Caco-2 (cell line): ENCODE results near the gene SBNO2. TPM values are rescaled to one million over a fixed set of nuclear protein-coding genes. Genes with fewer than 3 reads are reported as not detected.

Experiments used
- BruUV-seq: library from RNA; stranded (reverse); fragments of 400-500 nt; replicated peaks from 2 replicates; lab custom pipeline; 2021; lab: Mats Ljungman, UMichigan
- CTCF ChIA-PET: fragments of 300-600 bp; sonication (Branson Sonifier 250); formaldehyde crosslinking; loops from one replicate; lab custom pipeline; 2022; ENCODE audit warnings: antibody characterized with exemption; lab: Charles Lee
- POLR2A ChIA-PET: fragments of 300-600 bp; sonication (Branson Sonifier 250); formaldehyde crosslinking; loops from one replicate; lab custom pipeline; 2022; ENCODE audit warnings: antibody characterized with exemption; lab: Charles Lee
- DNase-seq, 2 experiments: peaks; one replicate each; pipeline versions ENCODE4 v3.0.0 to v3.0.0-alpha.2; 2020 to 2022
- H3K27me3 ChIP-seq: replicated peaks from 2 replicates; pipeline ENCODE4 v1.6.0; 2011; ENCODE audit warnings: low read length; ENCODE audit not compliant: control insufficient read depth, insufficient read depth
- H3K36me3 ChIP-seq: 2 replicates; pipeline ENCODE4 v1.5.1; 2011; ENCODE audit warnings: low read length; ENCODE audit not compliant: control insufficient read depth, insufficient read depth
- H3K4me1 ChIP-seq: fragments of 250-450 bp; sonication (Bioruptor Pico); 2 replicates; pipeline ENCODE4 v1.5.1; 2020; ENCODE audit warnings: mild to moderate bottlenecking
- H3K4me3 ChIP-seq: 2 replicates; pipeline ENCODE4 v1.5.1; 2011; ENCODE audit warnings: low read depth, mild to moderate bottlenecking, control low read depth, low read length
- H3K9me3 ChIP-seq: fragments of 250-450 bp; sonication (Bioruptor Pico); 2 replicates; pipeline ENCODE4 v1.5.1; 2020; ENCODE audit warnings: mild to moderate bottlenecking, moderate library complexity
- H3K27ac Mint-ChIP-seq: one replicate; pipeline ENCODE4 v1.8.0; 2022; ENCODE audit warnings: mixed read lengths; ENCODE audit not compliant: unreplicated experiment
- H3K27me3 Mint-ChIP-seq: one replicate; pipeline ENCODE4 v1.8.0; 2022; ENCODE audit warnings: mixed read lengths; ENCODE audit not compliant: insufficient read depth, unreplicated experiment
- H3K36me3 Mint-ChIP-seq: one replicate; pipeline ENCODE4 v1.8.0; 2022; ENCODE audit warnings: mild to moderate bottlenecking, mixed read lengths; ENCODE audit not compliant: insufficient read depth, unreplicated experiment
- H3K4me1 Mint-ChIP-seq: one replicate; pipeline ENCODE4 v1.8.0; 2022; ENCODE audit warnings: low read depth, mixed read lengths; ENCODE audit not compliant: unreplicated experiment
- H3K4me3 Mint-ChIP-seq: one replicate; pipeline ENCODE4 v1.8.0; 2022; ENCODE audit warnings: mild to moderate bottlenecking, moderate library complexity, mixed read lengths; ENCODE audit not compliant: unreplicated experiment
- H3K9me3 Mint-ChIP-seq: one replicate; pipeline ENCODE4 v1.8.0; 2022; ENCODE audit warnings: mixed read lengths; ENCODE audit not compliant: unreplicated experiment
- CTCF ChIP-seq, 2 experiments: fragments of 200-600 bp in 1 of 2; IDR thresholded peaks; 1 replicate in 1 of 2; 2 replicates in 1 of 2; pipeline versions ENCODE4 v1.5.1 to v1.8.0; 2011 to 2022; ENCODE audit warnings: antibody characterized with exemption in 1 of 2, control low read depth in 1 of 2, inconsistent platforms in 1 of 2, low read depth in 1 of 2, low read length in 1 of 2, mild to moderate bottlenecking in 1 of 2, moderate library complexity in 1 of 2; ENCODE audit not compliant: insufficient read depth in 1 of 2, severe bottlenecking in 1 of 2, unreplicated experiment in 1 of 2
- intact Hi-C: fragments of 100-400 bp; cut with micrococcal nuclease; formaldehyde crosslinking; loops from one replicate; pipeline ENCODE4 v1.10.0; 2022; ENCODE audit not compliant: unreplicated experiment
- total RNA-seq: library from RNA; stranded (reverse); gene quantifications from 2 replicates; pipeline ENCODE4 v1.2.3, GENCODE V29; 2022

The SBNO2 gene
- total RNA-seq, 1 experiment from 2014 or later: 41.2 TPM

- Histone ChIP-seq H3K4me3 (no peak overlapping the region), H3K4me1 (peaks cover 4% of the 10 kb centered on the region; the same call in 1 of the 2 replicates), H3K36me3 (peaks cover 3% of the 10 kb centered on the region), H3K27me3 (no peaks in the 10 kb centered on the region), H3K9me3 (no peaks in the 10 kb centered on the region)
- TF ChIP-seq CTCF (IDR thresholded peaks at IDR 0.05; ENCODE audit: insufficient read depth in 1 of 2, low read depth in 1 of 2, low read length in 1 of 2, severe bottlenecking in 1 of 2, unreplicated experiment in 1 of 2): no peak
- no TSS peak for BruUV-seq
- peaks cover 51% of the 10 kb centered on the region for H3K36me3 Mint-ChIP-seq
- no peaks in the 10 kb centered on the region for H3K9me3 Mint-ChIP-seq
- POLR2A ChIA-PET: no interaction called here
- H3K4me1 Mint-ChIP-seq: no peaks in the 10 kb centered on the region
- H3K27me3 Mint-ChIP-seq: no peaks in the 10 kb centered on the region
- intact Hi-C loops: no loop called here
- no peak overlapping the region for H3K27ac Mint-ChIP-seq
- H3K4me3 Mint-ChIP-seq: no peak overlapping the region
- CTCF ChIA-PET: no interaction called here
- DNase-seq: no peak
Measured at GRCh38 chr19:1138121-1138520, 35.9 kb downstream of the SBNO2 start.

DNA sequence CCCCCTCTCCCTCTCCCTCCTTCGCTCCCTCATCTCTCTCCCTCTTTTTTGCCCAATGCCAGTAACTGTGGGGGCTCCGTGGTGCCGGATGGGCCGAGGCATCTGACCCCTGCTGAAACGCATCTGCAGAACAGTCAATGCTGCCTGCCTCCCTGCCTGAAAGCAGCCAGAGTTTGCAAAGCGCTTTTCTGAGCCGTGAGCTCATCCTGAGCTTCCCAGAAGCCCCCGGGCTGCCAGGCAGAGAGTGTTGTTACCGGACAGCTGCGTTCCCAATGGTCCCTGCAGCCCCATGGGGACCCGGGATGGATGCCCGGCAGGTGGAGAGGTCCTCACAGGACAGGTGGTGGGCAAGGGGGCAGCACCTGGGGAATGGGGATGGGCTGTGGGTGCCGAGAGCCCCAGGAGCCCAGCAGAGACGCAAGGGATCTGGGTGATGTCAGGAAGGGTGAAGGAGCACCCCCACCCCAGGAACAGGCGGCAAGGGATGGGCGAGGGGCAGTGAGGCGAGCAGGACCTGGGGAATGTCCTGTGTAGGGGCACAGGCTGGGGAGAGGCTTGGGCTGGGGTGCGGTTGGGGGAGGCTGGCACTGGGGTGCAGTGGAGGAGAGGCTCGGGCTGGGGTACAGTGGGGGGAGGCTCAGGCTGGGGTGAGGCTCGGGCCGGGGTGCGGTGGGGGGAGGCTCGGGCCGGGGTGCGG, 37.3 kb downstream of the SBNO2 start:
- Mint-ChIP-seq H3K4me3 (no peak overlapping the region), H3K4me1 (no peaks in the 10 kb centered on the region), H3K27ac (no peak overlapping the region), H3K36me3 (peaks cover 47% of the 10 kb centered on the region), H3K9me3 (no peaks in the 10 kb centered on the region), H3K27me3 (no peaks in the 10 kb centered on the region)
- ChIA-PET CTCF (no interaction called here), POLR2A (no interaction called here)
- no peaks in the 10 kb centered on the region for H3K27me3 ChIP-seq
- intact Hi-C loops: no loop called here
- DNase-seq: no peak
- no TSS peak for BruUV-seq
- H3K4me3 ChIP-seq: no peak overlapping the region
- no peak for TF ChIP-seq CTCF (IDR thresholded peaks at IDR 0.05; ENCODE audit: insufficient read depth in 1 of 2, low read depth in 1 of 2, low read length in 1 of 2, severe bottlenecking in 1 of 2, unreplicated experiment in 1 of 2)
- no peaks in the 10 kb centered on the region for H3K9me3 ChIP-seq
- H3K36me3 ChIP-seq: no peaks in the 10 kb centered on the region
- peaks cover 6% of the 10 kb centered on the region; the same call in 1 of the 2 replicates for H3K4me1 ChIP-seq

DNA sequence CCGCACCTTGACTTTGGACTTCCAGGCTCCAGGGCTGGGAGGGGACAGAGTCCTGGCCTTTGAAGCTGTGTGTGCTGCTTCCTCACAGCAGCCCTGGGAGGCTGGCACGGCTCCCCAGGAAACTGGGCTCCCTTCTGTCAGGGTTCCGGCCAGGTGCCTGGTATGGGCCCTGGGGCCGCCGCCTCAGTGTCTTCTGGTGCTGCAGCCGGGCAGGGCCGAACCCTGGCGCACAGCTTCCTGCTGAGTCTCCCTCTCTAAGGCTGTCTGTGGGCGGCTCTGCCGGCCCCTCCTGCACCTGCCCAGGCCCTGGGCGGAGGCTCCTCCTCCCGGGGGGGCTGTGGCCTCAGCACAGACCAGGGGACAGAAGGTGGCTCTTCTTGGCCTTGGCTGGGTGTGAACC, 37.9 kb downstream of the SBNO2 start:
- Histone ChIP-seq H3K4me1 (peaks cover 6% of the 10 kb centered on the region; the same call in 1 of the 2 replicates), H3K27me3 (no peaks in the 10 kb centered on the region), H3K36me3 (no peaks in the 10 kb centered on the region), H3K4me3 (no peak overlapping the region), H3K9me3 (no peaks in the 10 kb centered on the region)
- BruUV-seq: no TSS peak
- no peak for TF ChIP-seq CTCF (IDR thresholded peaks at IDR 0.05; ENCODE audit: insufficient read depth in 1 of 2, low read depth in 1 of 2, low read length in 1 of 2, severe bottlenecking in 1 of 2, unreplicated experiment in 1 of 2)
- CTCF ChIA-PET: no interaction called here
- Mint-ChIP-seq H3K4me1 (no peaks in the 10 kb centered on the region), H3K9me3 (no peaks in the 10 kb centered on the region), H3K4me3 (no peak overlapping the region), H3K27me3 (no peaks in the 10 kb centered on the region), H3K36me3 (peaks cover 42% of the 10 kb centered on the region), H3K27ac (no peak overlapping the region)
- POLR2A ChIA-PET: no interaction called here
- intact Hi-C loops: no loop called here
- no peak for DNase-seq
